ENCODE measurements around the gene TMX3. TPM values are rescaled to one million over a fixed set of nuclear protein-coding genes. Genes with fewer than 3 reads are reported as not detected.

The TMX3 gene
- total and polyA plus RNA-seq, 9 donors: 14.8 to 41.9 (median 26.8) TPM

GRCh38 chr18:68738564-68738963 is 23.7 kb upstream of the TMX3 start:
- WGBS, 3 donors: 76 to 91% (median 86%) methylated on average over 5 of the region's 5 CpGs

GRCh38 chr18:68735483-68736343 is 20.8 kb upstream of the TMX3 start:
- TF ChIP-seq CTCF (IDR thresholded peaks at IDR 0.05): peak; percentile 34 to 60 (median 49)
- TF ChIP-seq EP300 (IDR thresholded peaks at IDR 0.05): no peak
- no peaks in the 10 kb centered on the region for H3K36me3 ChIP-seq
- no peaks in the 10 kb centered on the region for H3K27me3 ChIP-seq
- peaks cover 1% of the 10 kb centered on the region for H3K4me1 ChIP-seq (ENCODE audit: insufficient read depth)
- intact Hi-C loops (cut with DNase I): loop anchor here in 1 of 4 donors (10.0 kb wide), 1 partner anchor 1521 kb away; no protein-coding TSS in a partner anchor
- 14 to 20% (median 16%) methylated on average over 3 of the region's 3 CpGs for WGBS, 3 donors
- no peaks in the 10 kb centered on the region for H3K9me3 ChIP-seq
- DNase-seq: no peak
- H3K27ac ChIP-seq: no peak overlapping the region
- H3K4me3 ChIP-seq: no peak overlapping the region

More at GRCh38 chr18:68738564-68738963, 23.7 kb upstream of the TMX3 start:
- Histone ChIP-seq H3K9me3 (no peaks in the 10 kb centered on the region), H3K4me1 (ENCODE audit: insufficient read depth) (peaks cover 1% of the 10 kb centered on the region), H3K27me3 (no peaks in the 10 kb centered on the region), H3K4me3 (no peak overlapping the region), H3K36me3 (no peaks in the 10 kb centered on the region), H3K27ac (no peak overlapping the region)
- TF ChIP-seq POLR2A (IDR thresholded peaks at IDR 0.05) (no peak), EP300 (IDR thresholded peaks at IDR 0.05) (no peak), CTCF (IDR thresholded peaks at IDR 0.05) (no peak)
- intact Hi-C loops (cut with DNase I): loop anchor here in 1 of 4 donors (10.0 kb wide), 1 partner anchor 1524 kb away; no protein-coding TSS in a partner anchor
- no peak for DNase-seq

- Histone ChIP-seq H3K27ac (no peak overlapping the region), H3K4me3 (no peak overlapping the region), H3K27me3 (no peaks in the 10 kb centered on the region), H3K4me1 (ENCODE audit: insufficient read depth) (peaks cover 1% of the 10 kb centered on the region), H3K36me3 (no peaks in the 10 kb centered on the region), H3K9me3 (no peaks in the 10 kb centered on the region)
- TF ChIP-seq EP300 (IDR thresholded peaks at IDR 0.05) (no peak), POLR2A (IDR thresholded peaks at IDR 0.05) (no peak), CTCF (IDR thresholded peaks at IDR 0.05) (no peak)
- intact Hi-C loops (cut with DNase I): loop anchor here in 1 of 4 donors (10.0 kb wide), 1 partner anchor 1520 kb away; no protein-coding TSS in a partner anchor
- no peak for DNase-seq
- 31 to 51% (median 36%) methylated on average over 5 of the region's 5 CpGs for WGBS, 3 donors
These were observed 19.4 kb upstream of the TMX3 start for GRCh38 chr18:68734308-68734707.

GRCh38 chr18:68733707-68734106 is 18.8 kb upstream of the TMX3 start:
- intact Hi-C loops (cut with DNase I): loop anchor here in 1 of 4 donors (10.0 kb wide), 1 partner anchor 1519 kb away; no protein-coding TSS in a partner anchor
- Histone ChIP-seq H3K9me3 (no peaks in the 10 kb centered on the region), H3K36me3 (no peaks in the 10 kb centered on the region), H3K27ac (no peak overlapping the region), H3K27me3 (no peaks in the 10 kb centered on the region), H3K4me1 (ENCODE audit: insufficient read depth) (peaks cover 1% of the 10 kb centered on the region), H3K4me3 (no peak overlapping the region)
- TF ChIP-seq EP300 (IDR thresholded peaks at IDR 0.05) (no peak), CTCF (IDR thresholded peaks at IDR 0.05) (no peak), POLR2A (IDR thresholded peaks at IDR 0.05) (no peak)
- no peak for DNase-seq
- WGBS, 3 donors: 23 to 29% (median 27%) methylated on average over 6 of the region's 6 CpGs

Measured in ovary (tissue), 9 donors.